HUES6 (cell line): ENCODE data around the gene RSRC1.

Experiments
- H3K27ac ChIP-seq: 2 replicates; pipeline ENCODE4 v1.7.0; 2013; ENCODE audit warnings: low read depth, mild to moderate bottlenecking, low read length, inconsistent platforms
- H3K27me3 ChIP-seq: 2 replicates; pipeline ENCODE4 v1.6.1; 2013; ENCODE audit warnings: low read length; ENCODE audit not compliant: control insufficient read depth, insufficient read depth
- H3K36me3 ChIP-seq: 2 replicates; pipeline ENCODE4 v1.6.1; 2013; ENCODE audit warnings: low read length; ENCODE audit not compliant: control insufficient read depth, insufficient read depth
- H3K4me1 ChIP-seq: 2 replicates; pipeline ENCODE4 v1.6.1; 2013; ENCODE audit warnings: low read length; ENCODE audit not compliant: control insufficient read depth, insufficient read depth
- H3K4me3 ChIP-seq: 2 replicates; pipeline ENCODE4 v1.5.1; 2013; ENCODE audit warnings: low read depth, low read length
- H3K9ac ChIP-seq: one replicate; pipeline ENCODE4 v1.6.1; 2013; ENCODE audit warnings: mild to moderate bottlenecking, low read length
- H3K9me3 ChIP-seq: 2 replicates; pipeline ENCODE4 v1.6.1; 2013; ENCODE audit warnings: low read depth, low read length; ENCODE audit not compliant: control insufficient read depth, insufficient read depth

RSRC1 gene

GRCh38 chr3:158272081-158272480 lies 162.2 kb downstream of the RSRC1 start:
- peaks cover 2% of the 10 kb centered on the region; the same call in 1 of the 2 replicates for H3K4me1 ChIP-seq
- no peaks in the 10 kb centered on the region for H3K27me3 ChIP-seq
- peaks cover 9% of the 10 kb centered on the region for H3K9me3 ChIP-seq
- no peaks in the 10 kb centered on the region for H3K36me3 ChIP-seq
- no peak overlapping the region for H3K4me3 ChIP-seq
- no peak overlapping the region for H3K27ac ChIP-seq
- H3K9ac ChIP-seq = no peak overlapping the region

- H3K27ac ChIP-seq = no peak overlapping the region
- H3K9ac ChIP-seq = no peak overlapping the region
- H3K4me1 ChIP-seq = peaks cover 2% of the 10 kb centered on the region; the same call in 1 of the 2 replicates
- no peaks in the 10 kb centered on the region for H3K9me3 ChIP-seq
- no peak overlapping the region for H3K4me3 ChIP-seq
- no peaks in the 10 kb centered on the region for H3K36me3 ChIP-seq
- H3K27me3 ChIP-seq = no peaks in the 10 kb centered on the region
These were observed 163.8 kb downstream of the RSRC1 start for GRCh38 chr3:158273656-158274055.

GRCh38 chr3:158278187-158278586 lies 168.3 kb downstream of the RSRC1 start:
- H3K9ac ChIP-seq = no peak overlapping the region

GRCh38 chr3:158279609-158280008 lies 169.7 kb downstream of the RSRC1 start:
- Histone ChIP-seq H3K27ac (no peak overlapping the region), H3K4me1 (no peaks in the 10 kb centered on the region), H3K9ac (no peak overlapping the region), H3K4me3 (no peak overlapping the region), H3K27me3 (no peaks in the 10 kb centered on the region), H3K36me3 (no peaks in the 10 kb centered on the region), H3K9me3 (no peaks in the 10 kb centered on the region)

More at GRCh38 chr3:158278187-158278586, 168.3 kb downstream of the RSRC1 start:
- Histone ChIP-seq H3K27me3 (no peaks in the 10 kb centered on the region), H3K36me3 (no peaks in the 10 kb centered on the region), H3K4me3 (no peak overlapping the region), H3K4me1 (no peaks in the 10 kb centered on the region), H3K27ac (no peak overlapping the region), H3K9me3 (no peaks in the 10 kb centered on the region)

GRCh38 chr3:158295771-158296170 lies 185.9 kb downstream of the RSRC1 start:
- Histone ChIP-seq H3K9me3 (no peaks in the 10 kb centered on the region), H3K4me3 (no peak overlapping the region), H3K36me3 (no peaks in the 10 kb centered on the region), H3K9ac (no peak overlapping the region), H3K4me1 (no peaks in the 10 kb centered on the region), H3K27me3 (no peaks in the 10 kb centered on the region), H3K27ac (no peak overlapping the region)

- H3K27ac ChIP-seq = no peak overlapping the region
- no peak overlapping the region for H3K4me3 ChIP-seq
- no peak overlapping the region for H3K9ac ChIP-seq
- H3K36me3 ChIP-seq = no peaks in the 10 kb centered on the region
- no peaks in the 10 kb centered on the region for H3K4me1 ChIP-seq
- H3K9me3 ChIP-seq = no peaks in the 10 kb centered on the region
- H3K27me3 ChIP-seq = no peaks in the 10 kb centered on the region
These were observed 188.1 kb downstream of the RSRC1 start for GRCh38 chr3:158297940-158298339.

GRCh38 chr3:158308236-158308928 lies 198.5 kb downstream of the RSRC1 start:
- H3K27me3 ChIP-seq = no peaks in the 10 kb centered on the region
- no peak overlapping the region for H3K9ac ChIP-seq
- H3K9me3 ChIP-seq = no peaks in the 10 kb centered on the region
- no peak overlapping the region for H3K4me3 ChIP-seq
- H3K4me1 ChIP-seq = no peaks in the 10 kb centered on the region
- H3K27ac ChIP-seq = no peak overlapping the region
- H3K36me3 ChIP-seq = no peaks in the 10 kb centered on the region

- Histone ChIP-seq H3K4me3 (no peak overlapping the region), H3K27ac (no peak overlapping the region), H3K27me3 (no peaks in the 10 kb centered on the region), H3K36me3 (no peaks in the 10 kb centered on the region), H3K9ac (no peak overlapping the region), H3K9me3 (no peaks in the 10 kb centered on the region), H3K4me1 (no peaks in the 10 kb centered on the region)
These were observed 202.8 kb downstream of the RSRC1 start for GRCh38 chr3:158312560-158313141.

GRCh38 chr3:158313338-158313927 lies 203.5 kb downstream of the RSRC1 start:
- no peak overlapping the region for H3K9ac ChIP-seq
- H3K36me3 ChIP-seq = no peaks in the 10 kb centered on the region
- H3K4me1 ChIP-seq = no peaks in the 10 kb centered on the region
- no peak overlapping the region for H3K27ac ChIP-seq
- no peaks in the 10 kb centered on the region for H3K9me3 ChIP-seq
- H3K27me3 ChIP-seq = no peaks in the 10 kb centered on the region
- H3K4me3 ChIP-seq = no peak overlapping the region

GRCh38 chr3:158314426-158315357 lies 204.8 kb downstream of the RSRC1 start:
- Histone ChIP-seq H3K9ac (no peak overlapping the region), H3K27ac (no peak overlapping the region), H3K27me3 (no peaks in the 10 kb centered on the region), H3K4me1 (no peaks in the 10 kb centered on the region), H3K9me3 (no peaks in the 10 kb centered on the region), H3K36me3 (no peaks in the 10 kb centered on the region), H3K4me3 (no peak overlapping the region)
